GM12875 (cell line): ENCODE measurements around the gene CAMP.

Experiments
- H3K4me3 ChIP-seq: one replicate; pipeline ENCODE4 v1.5.1; 2011; ENCODE audit warnings: low read depth, low read length, control low read depth
- TF ChIP-seq, protein P1 (sequence below): IDR thresholded peaks from 2 replicates; pipeline ENCODE4 v1.5.1; 2011; ENCODE audit warnings: low read depth, mild to moderate bottlenecking, control low read depth, inconsistent platforms, low read length, moderate library complexity, borderline replicate concordance; ENCODE audit not compliant: insufficient read depth

CAMP gene, protein sequence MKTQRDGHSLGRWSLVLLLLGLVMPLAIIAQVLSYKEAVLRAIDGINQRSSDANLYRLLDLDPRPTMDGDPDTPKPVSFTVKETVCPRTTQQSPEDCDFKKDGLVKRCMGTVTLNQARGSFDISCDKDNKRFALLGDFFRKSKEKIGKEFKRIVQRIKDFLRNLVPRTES

DNA sequence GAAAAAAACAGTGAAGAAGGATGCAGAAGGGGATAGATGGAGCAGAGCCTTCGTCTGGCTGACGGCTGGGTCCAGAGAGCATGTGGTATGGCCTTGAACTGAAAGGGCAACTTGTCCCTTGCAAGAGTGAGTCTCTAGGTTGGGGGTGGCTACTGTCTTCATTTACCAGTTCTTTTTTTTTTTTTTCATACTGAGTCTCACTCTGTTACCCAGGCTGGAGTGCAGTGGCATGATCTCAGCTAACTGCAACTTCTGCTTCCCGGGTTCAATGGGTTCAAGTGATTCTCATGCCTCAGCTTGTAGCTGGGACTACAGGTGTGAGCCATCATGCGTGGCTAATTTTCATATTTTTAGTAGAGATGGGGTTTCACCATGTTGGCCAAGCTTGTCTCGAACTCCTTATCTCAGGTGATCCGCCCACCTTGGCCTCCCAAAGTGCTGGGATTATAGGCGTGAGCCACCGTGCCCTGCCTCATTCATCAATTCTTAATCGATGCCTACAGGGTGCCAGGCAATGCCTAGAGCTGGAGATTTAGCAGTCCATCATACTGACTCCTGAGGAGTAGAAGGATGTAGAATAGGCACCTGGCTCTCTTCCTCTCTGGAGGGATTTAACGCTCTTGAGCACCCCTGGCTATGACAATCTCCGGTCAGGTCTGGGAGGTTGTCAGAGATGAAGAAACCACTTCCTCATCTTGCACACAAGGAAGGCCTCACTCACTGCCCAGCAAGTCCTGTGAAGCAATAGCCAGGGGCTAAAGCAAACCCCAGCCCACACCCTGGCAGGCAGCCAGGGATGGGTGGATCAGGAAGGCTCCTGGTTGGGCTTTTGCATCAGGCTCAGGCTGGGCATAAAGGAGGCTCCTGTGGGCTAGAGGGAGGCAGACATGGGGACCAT lies at the start of gene CAMP:
CAMP (plus strand) TSS at position 880 of the 898 bp plus-strand sequence; CDS start at position 897, 17 bp downstream.
- H3K4me3 ChIP-seq, result no peak within 1 kb of the TSS
- TF ChIP-seq, protein P1, sequence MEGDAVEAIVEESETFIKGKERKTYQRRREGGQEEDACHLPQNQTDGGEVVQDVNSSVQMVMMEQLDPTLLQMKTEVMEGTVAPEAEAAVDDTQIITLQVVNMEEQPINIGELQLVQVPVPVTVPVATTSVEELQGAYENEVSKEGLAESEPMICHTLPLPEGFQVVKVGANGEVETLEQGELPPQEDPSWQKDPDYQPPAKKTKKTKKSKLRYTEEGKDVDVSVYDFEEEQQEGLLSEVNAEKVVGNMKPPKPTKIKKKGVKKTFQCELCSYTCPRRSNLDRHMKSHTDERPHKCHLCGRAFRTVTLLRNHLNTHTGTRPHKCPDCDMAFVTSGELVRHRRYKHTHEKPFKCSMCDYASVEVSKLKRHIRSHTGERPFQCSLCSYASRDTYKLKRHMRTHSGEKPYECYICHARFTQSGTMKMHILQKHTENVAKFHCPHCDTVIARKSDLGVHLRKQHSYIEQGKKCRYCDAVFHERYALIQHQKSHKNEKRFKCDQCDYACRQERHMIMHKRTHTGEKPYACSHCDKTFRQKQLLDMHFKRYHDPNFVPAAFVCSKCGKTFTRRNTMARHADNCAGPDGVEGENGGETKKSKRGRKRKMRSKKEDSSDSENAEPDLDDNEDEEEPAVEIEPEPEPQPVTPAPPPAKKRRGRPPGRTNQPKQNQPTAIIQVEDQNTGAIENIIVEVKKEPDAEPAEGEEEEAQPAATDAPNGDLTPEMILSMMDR, result no peak

DNA sequence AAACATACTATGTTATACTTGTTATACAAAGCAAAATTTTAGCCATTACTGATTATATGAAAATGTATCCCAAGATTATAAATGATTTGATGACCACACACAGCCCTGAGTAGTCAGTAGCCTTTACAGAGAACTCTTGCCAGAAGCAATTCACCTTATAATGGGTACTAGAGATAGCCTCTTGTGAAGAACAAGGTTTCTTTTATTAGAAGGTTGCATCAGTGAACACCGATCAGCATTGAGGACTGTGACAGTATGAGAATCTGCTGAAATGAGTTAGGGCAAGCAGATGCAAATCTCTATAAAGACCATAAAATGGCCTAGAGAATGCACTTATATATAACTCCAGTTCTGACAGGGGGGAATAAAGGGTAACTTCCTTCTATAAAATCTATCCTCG lies 45.2 kb upstream of the CAMP start:
- TF ChIP-seq, protein P1, result no peak
- no peak overlapping the region for H3K4me3 ChIP-seq

DNA sequence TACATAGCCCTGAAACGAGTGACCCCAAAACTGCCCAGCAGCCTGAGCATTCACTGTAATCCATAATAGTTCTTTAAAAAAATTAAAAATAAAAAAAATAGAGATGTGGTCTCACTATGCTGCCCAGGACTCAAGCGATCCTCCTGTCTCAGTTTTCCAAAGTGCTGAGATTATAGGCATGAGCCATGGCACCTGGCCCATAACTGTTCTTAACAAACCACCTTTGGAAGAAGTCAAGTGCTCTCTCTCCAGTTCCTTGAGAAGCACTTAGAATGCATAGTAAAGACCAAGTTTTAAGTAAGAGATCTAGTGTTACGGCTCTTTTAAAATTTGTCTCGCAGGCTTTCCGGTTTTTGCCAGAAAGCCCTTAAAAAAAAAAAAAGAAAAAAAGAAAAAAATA lies 43.3 kb upstream of the CAMP start:
- no peak overlapping the region for H3K4me3 ChIP-seq
- TF ChIP-seq, protein P1, result no peak

DNA sequence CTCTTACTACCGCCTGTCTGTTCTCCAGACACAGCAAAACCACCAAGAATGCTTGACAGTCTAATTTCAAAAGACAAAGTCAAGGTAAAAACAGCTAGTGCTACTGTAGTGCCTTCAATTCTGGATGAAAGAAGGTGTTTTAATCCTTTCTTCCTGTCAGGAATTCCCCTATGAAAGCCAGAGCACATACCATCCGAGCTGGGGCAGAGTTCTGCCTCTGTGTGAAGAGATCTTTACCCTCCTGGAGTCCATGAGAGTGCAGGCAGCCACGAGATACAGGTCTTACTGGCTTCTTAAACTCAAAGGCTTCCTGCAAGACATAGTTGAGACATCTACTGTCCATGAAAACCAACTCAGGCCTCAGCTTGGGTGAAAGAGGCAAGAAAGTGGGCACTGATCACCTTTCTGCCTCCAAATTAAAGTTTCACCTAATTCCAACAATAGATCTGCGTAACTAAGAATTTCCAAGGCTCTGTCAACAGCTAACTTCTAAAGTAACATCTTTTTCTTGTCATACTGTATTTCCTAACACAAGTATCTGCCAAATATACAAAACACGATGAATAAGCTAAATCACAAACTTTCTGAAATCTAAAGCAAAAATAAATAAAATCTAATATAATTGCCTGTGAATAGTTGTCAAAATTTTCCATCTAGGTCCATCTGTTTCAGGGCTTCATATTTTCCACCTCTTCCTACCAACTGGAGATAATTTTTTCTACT lies 42.6 kb upstream of the CAMP start:
- no peak overlapping the region for H3K4me3 ChIP-seq
- TF ChIP-seq, protein P1, result no peak

DNA sequence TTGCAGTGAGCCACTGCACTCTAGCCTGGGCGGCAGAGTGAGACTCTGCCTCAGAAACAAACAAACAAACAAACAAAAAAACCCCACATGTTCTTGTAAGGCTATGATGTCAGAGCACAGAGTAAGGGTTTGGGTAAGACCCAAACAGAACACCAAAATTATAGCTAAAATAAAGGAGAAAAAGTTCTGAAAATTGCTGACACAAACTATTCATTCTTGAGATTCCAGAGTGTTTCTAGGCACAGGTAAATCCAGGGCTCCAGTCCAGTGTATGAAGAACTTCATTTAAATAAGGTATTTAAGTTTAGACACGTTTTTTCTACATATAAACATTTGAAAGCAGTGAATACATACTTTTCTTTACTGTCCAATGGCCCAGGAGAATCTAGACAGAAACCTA lies 39.0 kb upstream of the CAMP start:
- no peak overlapping the region for H3K4me3 ChIP-seq
- TF ChIP-seq, protein P1, result no peak

DNA sequence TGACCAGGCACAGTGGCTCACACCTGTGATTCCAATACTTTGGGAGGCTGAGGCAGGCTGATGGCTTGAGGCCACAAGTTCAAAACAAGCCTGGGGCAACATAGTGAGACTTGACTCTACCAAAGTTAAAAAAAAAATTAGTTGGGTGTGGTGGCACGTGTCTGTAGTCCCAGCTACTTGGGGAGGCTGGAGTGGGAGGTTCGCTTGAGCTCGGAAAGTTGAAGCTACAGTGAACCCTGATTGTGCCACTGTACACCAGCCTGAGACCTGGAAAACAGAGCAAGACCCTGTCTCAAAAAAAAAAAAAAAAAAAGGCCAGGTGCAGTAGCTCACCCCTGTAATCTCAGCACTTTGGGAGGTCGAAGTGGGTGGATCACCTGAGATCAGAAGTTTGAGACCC lies 38.2 kb upstream of the CAMP start:
- TF ChIP-seq, protein P1, result no peak

More for the DNA sequence above, 38.2 kb upstream of the CAMP start:
- H3K4me3 ChIP-seq, result no peak overlapping the region
